Ecto neural progenitor cell (in vitro differentiated cells): Measurements from ENCODE around the gene SERPING1.

Source experiments
- DNase-seq: peaks from one replicate; pipeline ENCODE4 v3.0.0-alpha.2; 2018; ENCODE audit warnings: low spot score

The SERPING1 gene

GRCh38 chr11:57597916-57598830 is 688 bp downstream of the SERPING1 start:
- DNase-seq: peak; percentile 97

GRCh38 chr11:57598831-57599155 is 1.3 kb downstream of the SERPING1 start:
- no peak for DNase-seq

- DNase-seq: no peak
These were observed 1.9 kb downstream of the SERPING1 start for GRCh38 chr11:57599381-57599780.

GRCh38 chr11:57601297-57601696 is 3.8 kb downstream of the SERPING1 start:
- DNase-seq: no peak

GRCh38 chr11:57604296-57605027 is 7.0 kb downstream of the SERPING1 start:
- DNase-seq: no peak

- DNase-seq: no peak
These were observed 7.5 kb downstream of the SERPING1 start for GRCh38 chr11:57605028-57605420.

- DNase-seq: no peak
These were observed 12.7 kb downstream of the SERPING1 start for GRCh38 chr11:57610170-57610569.

- no peak for DNase-seq
These were observed 16.8 kb downstream of the SERPING1 start for GRCh38 chr11:57614234-57614772.

- DNase-seq: no peak
These were observed 17.8 kb downstream of the SERPING1 start for GRCh38 chr11:57615308-57615707.

- DNase-seq: no peak
These were observed 19.1 kb downstream of the SERPING1 start for GRCh38 chr11:57616595-57616994.

- DNase-seq: no peak
These were observed 21.0 kb downstream of the SERPING1 start for GRCh38 chr11:57618438-57618837.

- DNase-seq: no peak
These were observed 21.8 kb downstream of the SERPING1 start for GRCh38 chr11:57619331-57619730.

- DNase-seq: no peak
These were observed 23.0 kb downstream of the SERPING1 start for GRCh38 chr11:57620467-57620866.

GRCh38 chr11:57622263-57622662 is 24.8 kb downstream of the SERPING1 start:
- DNase-seq: no peak

- no peak for DNase-seq
These were observed 27.4 kb downstream of the SERPING1 start for GRCh38 chr11:57624864-57625263.

GRCh38 chr11:57626895-57627294 is 29.4 kb downstream of the SERPING1 start:
- no peak for DNase-seq

- DNase-seq: no peak
These were observed 32.7 kb downstream of the SERPING1 start for GRCh38 chr11:57630171-57630570.

- no peak for DNase-seq
These were observed 34.6 kb downstream of the SERPING1 start for GRCh38 chr11:57632116-57632515.

- no peak for DNase-seq
These were observed 36.0 kb downstream of the SERPING1 start for GRCh38 chr11:57633394-57634070.

GRCh38 chr11:57634311-57634710 is 36.8 kb downstream of the SERPING1 start:
- DNase-seq: no peak

GRCh38 chr11:57635246-57635645 is 37.8 kb downstream of the SERPING1 start:
- no peak for DNase-seq

- DNase-seq: peak; percentile 89
These were observed 40.1 kb downstream of the SERPING1 start for GRCh38 chr11:57637626-57638004.
